ENCODE results near the gene GBF1. TPM values are rescaled to one million over a fixed set of nuclear protein-coding genes. Genes with fewer than 3 reads are reported as not detected.

The GBF1 gene
- total RNA-seq, 2 donors from 2014 or later: 63.2 to 65.3 TPM

DNA sequence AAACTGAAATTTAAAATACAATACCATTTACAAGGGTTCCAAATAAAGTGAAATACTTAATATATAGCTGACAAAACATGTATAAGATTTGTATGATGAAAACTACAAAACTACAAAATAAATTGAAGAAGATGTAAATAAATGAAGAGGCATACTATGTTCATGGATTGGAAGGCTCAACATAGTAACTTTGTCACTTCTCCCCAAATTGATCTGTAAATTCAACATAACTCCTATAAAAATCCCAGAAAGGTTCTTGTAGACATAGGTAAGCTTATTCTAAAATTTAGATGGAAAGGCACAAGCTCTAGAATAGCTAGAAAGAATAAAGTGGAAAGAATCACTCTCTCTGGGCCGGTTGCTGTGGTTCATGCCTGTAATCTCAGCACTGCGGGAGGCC lies 126.0 kb downstream of the GBF1 start:
- H3K27me3 Mint-ChIP-seq: no peaks in the 10 kb centered on the region
- H3K9me3 Mint-ChIP-seq: no peaks in the 10 kb centered on the region
- H3K4me1 Mint-ChIP-seq (ENCODE audit: low read depth in 2 of 2): peaks cover 0 to 9% of the 10 kb centered on the region in 2 donors
- ATAC-seq (no peak), DNase-seq (ENCODE audit: low spot score) (no peak)
- H3K27ac Mint-ChIP-seq: no peak overlapping the region
- H3K36me3 Mint-ChIP-seq: peaks cover 23% of the 10 kb centered on the region
- no peak overlapping the region for H3K4me3 Mint-ChIP-seq

GRCh38 chr10:102375250-102375649 lies 129.9 kb downstream of the GBF1 start:
- no peaks in the 10 kb centered on the region for H3K9me3 Mint-ChIP-seq
- H3K4me3 Mint-ChIP-seq: no peak overlapping the region
- H3K36me3 Mint-ChIP-seq: peaks cover 3% of the 10 kb centered on the region
- H3K27ac Mint-ChIP-seq: no peak overlapping the region
- no peaks in the 10 kb centered on the region for H3K27me3 Mint-ChIP-seq
- peaks cover 0 to 6% of the 10 kb centered on the region in 2 donors for H3K4me1 Mint-ChIP-seq (ENCODE audit: low read depth in 2 of 2)
- peak in 1 of 2 donors; percentile 4 for ATAC-seq
- DNase-seq (ENCODE audit: low spot score): no peak

- Mint-ChIP-seq H3K36me3 (no peaks in the 10 kb centered on the region), H3K27me3 (no peaks in the 10 kb centered on the region), H3K27ac (no peak overlapping the region), H3K4me1 (ENCODE audit: low read depth in 2 of 2) (peaks cover 0 to 6% of the 10 kb centered on the region in 2 donors), H3K9me3 (no peaks in the 10 kb centered on the region), H3K4me3 (no peak overlapping the region)
- DNase-seq (ENCODE audit: low spot score) (no peak), ATAC-seq (no peak)
These were observed 130.5 kb downstream of the GBF1 start for GRCh38 chr10:102375867-102376266.

DNA sequence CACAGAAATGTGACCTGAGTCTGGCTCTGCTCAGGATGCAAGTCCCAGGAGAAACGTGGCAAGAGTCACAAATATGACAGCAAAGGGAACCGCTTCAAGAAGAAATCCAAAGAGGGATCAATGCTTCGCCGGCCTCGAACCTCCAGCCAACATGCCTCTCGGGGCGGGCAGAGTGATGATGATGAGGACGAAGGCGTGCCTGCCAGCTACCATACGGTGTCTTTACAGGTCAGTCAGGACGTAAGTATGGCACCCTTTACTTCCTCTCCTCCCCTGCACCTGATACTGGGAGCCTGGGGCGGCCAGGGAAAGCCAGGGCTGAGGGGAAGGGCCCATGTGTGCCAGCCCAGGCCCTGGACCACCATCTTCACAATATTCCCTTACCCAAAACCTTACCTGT lies 131.6 kb downstream of the GBF1 start:
- H3K4me3 Mint-ChIP-seq: no peak overlapping the region
- DNase-seq (ENCODE audit: low spot score) (no peak), ATAC-seq (no peak)
- H3K27me3 Mint-ChIP-seq: no peaks in the 10 kb centered on the region
- peaks cover 0 to 6% of the 10 kb centered on the region in 2 donors for H3K4me1 Mint-ChIP-seq (ENCODE audit: low read depth in 2 of 2)
- H3K9me3 Mint-ChIP-seq: no peaks in the 10 kb centered on the region
- no peaks in the 10 kb centered on the region for H3K36me3 Mint-ChIP-seq
- H3K27ac Mint-ChIP-seq: peak overlapping the region in 1 of 2 donors; percentile 67

DNA sequence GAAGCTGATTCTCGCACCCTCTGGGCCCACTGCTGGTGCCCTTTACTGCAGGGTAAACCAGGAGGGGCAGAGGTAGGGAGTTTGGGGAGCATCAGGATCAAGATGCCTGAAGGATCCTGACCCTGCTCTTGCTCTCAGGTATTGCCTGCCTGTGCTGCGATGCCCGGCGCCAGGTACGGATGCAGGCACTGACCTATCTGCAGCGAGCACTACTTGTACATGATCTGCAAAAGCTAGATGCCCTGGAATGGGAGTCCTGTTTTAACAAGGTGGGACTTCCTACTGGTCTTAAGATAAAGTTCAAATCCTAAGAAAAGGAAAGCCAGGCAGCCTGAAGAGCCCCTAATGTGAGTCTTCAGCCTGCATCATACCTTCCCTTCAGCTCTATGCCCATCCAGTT lies 134.1 kb downstream of the GBF1 start:
- DNase-seq (ENCODE audit: low spot score) (no peak), ATAC-seq (no peak)
- H3K9me3 Mint-ChIP-seq: no peaks in the 10 kb centered on the region
- peaks cover 5 to 13% of the 10 kb centered on the region in 2 donors for H3K4me1 Mint-ChIP-seq (ENCODE audit: low read depth in 2 of 2)
- H3K27ac Mint-ChIP-seq: peak overlapping the region in 1 of 2 donors; percentile 74
- no peaks in the 10 kb centered on the region for H3K36me3 Mint-ChIP-seq
- H3K4me3 Mint-ChIP-seq: no peak overlapping the region
- H3K27me3 Mint-ChIP-seq: no peaks in the 10 kb centered on the region

GRCh38 chr10:102381983-102382382 lies 136.7 kb downstream of the GBF1 start:
- no peak overlapping the region for H3K27ac Mint-ChIP-seq
- H3K36me3 Mint-ChIP-seq: no peaks in the 10 kb centered on the region
- H3K4me3 Mint-ChIP-seq: no peak overlapping the region
- no peak for DNase-seq (ENCODE audit: low spot score)
- no peak for ATAC-seq
- peaks cover 5 to 20% of the 10 kb centered on the region in 2 donors for H3K4me1 Mint-ChIP-seq (ENCODE audit: low read depth in 2 of 2)
- H3K27me3 Mint-ChIP-seq: no peaks in the 10 kb centered on the region
- no peaks in the 10 kb centered on the region for H3K9me3 Mint-ChIP-seq

DNA sequence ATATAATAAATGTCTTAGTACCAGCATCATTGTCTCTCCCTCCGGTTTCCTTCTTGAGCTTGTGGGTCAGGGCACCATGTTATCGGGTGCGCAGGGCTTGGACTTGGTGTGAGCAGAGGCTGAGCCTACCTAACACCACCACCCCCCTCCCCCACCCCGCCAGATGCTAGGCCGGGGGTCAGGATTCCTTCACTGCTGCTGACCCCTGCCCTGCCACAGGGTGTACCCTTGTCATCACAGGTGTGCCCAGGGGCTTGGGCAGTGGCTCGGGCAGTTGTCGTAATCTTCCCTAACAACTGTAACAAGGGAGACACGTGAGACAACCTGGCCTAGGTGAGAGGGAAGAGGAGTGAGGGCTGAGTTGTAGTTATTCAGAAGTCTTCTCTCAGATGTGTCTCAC lies 137.5 kb downstream of the GBF1 start:
- Mint-ChIP-seq H3K9me3 (no peaks in the 10 kb centered on the region), H3K27me3 (no peaks in the 10 kb centered on the region)

GRCh38 chr10:102384053-102384452 lies 138.7 kb downstream of the GBF1 start:
- peak overlapping the region in 1 of 2 donors; percentile 60 for H3K27ac Mint-ChIP-seq

More for the DNA sequence above, 137.5 kb downstream of the GBF1 start:
- Mint-ChIP-seq H3K36me3 (no peaks in the 10 kb centered on the region), H3K4me3 (no peak overlapping the region), H3K27ac (no peak overlapping the region), H3K4me1 (ENCODE audit: low read depth in 2 of 2) (peaks cover 5 to 20% of the 10 kb centered on the region in 2 donors)
- DNase-seq (ENCODE audit: low spot score): no peak
- ATAC-seq: no peak

GRCh38 chr10:102384606-102385429 lies 139.5 kb downstream of the GBF1 start:
- peaks cover 5 to 14% of the 10 kb centered on the region in 2 donors for H3K4me1 Mint-ChIP-seq (ENCODE audit: low read depth in 2 of 2)
- H3K27me3 Mint-ChIP-seq: no peaks in the 10 kb centered on the region
- DNase-seq (ENCODE audit: low spot score): no peak
- peak overlapping the region; percentile 31 to 74 for H3K27ac Mint-ChIP-seq
- peak in 1 of 2 donors; percentile 30 for ATAC-seq
- H3K36me3 Mint-ChIP-seq: no peaks in the 10 kb centered on the region
- H3K4me3 Mint-ChIP-seq: no peak overlapping the region
- no peaks in the 10 kb centered on the region for H3K9me3 Mint-ChIP-seq

More at GRCh38 chr10:102384053-102384452, 138.7 kb downstream of the GBF1 start:
- peaks cover 5 to 15% of the 10 kb centered on the region in 2 donors for H3K4me1 Mint-ChIP-seq (ENCODE audit: low read depth in 2 of 2)
- no peaks in the 10 kb centered on the region for H3K9me3 Mint-ChIP-seq
- no peaks in the 10 kb centered on the region for H3K36me3 Mint-ChIP-seq
- H3K4me3 Mint-ChIP-seq: no peak overlapping the region
- DNase-seq (ENCODE audit: low spot score) (no peak), ATAC-seq (no peak)
- no peaks in the 10 kb centered on the region for H3K27me3 Mint-ChIP-seq

- DNase-seq (ENCODE audit: low spot score) (peak; percentile 0), ATAC-seq (no peak)
- H3K9me3 Mint-ChIP-seq: no peaks in the 10 kb centered on the region
- peaks cover 22 to 28% of the 10 kb centered on the region in 2 donors for H3K4me1 Mint-ChIP-seq (ENCODE audit: low read depth in 2 of 2)
- H3K27me3 Mint-ChIP-seq: no peaks in the 10 kb centered on the region
- H3K36me3 Mint-ChIP-seq: no peaks in the 10 kb centered on the region
- H3K27ac Mint-ChIP-seq: no peak overlapping the region
- no peak overlapping the region for H3K4me3 Mint-ChIP-seq
These were observed 144.6 kb downstream of the GBF1 start for GRCh38 chr10:102389894-102390293.

GRCh38 chr10:102392306-102392705 lies 147.0 kb downstream of the GBF1 start:
- Mint-ChIP-seq H3K27ac (peak overlapping the region; percentile 95 to 99), H3K36me3 (no peaks in the 10 kb centered on the region), H3K4me3 (peak overlapping the region; percentile 95), H3K9me3 (no peaks in the 10 kb centered on the region), H3K4me1 (ENCODE audit: low read depth in 2 of 2) (peaks cover 28 to 33% of the 10 kb centered on the region in 2 donors), H3K27me3 (no peaks in the 10 kb centered on the region)
- no peak for ATAC-seq
- DNase-seq (ENCODE audit: low spot score): peak; percentile 38

- Mint-ChIP-seq H3K27me3 (no peaks in the 10 kb centered on the region), H3K9me3 (no peaks in the 10 kb centered on the region), H3K27ac (peak overlapping the region; percentile 95 to 99), H3K4me1 (ENCODE audit: low read depth in 2 of 2) (peaks cover 40 to 44% of the 10 kb centered on the region in 2 donors), H3K36me3 (peaks cover 7% of the 10 kb centered on the region), H3K4me3 (peak overlapping the region; percentile 95)
- DNase-seq (ENCODE audit: low spot score): peak; percentile 25
- no peak for ATAC-seq
These were observed 148.2 kb downstream of the GBF1 start for GRCh38 chr10:102393411-102394078.

- H3K36me3 Mint-ChIP-seq: peaks cover 7% of the 10 kb centered on the region
- no peaks in the 10 kb centered on the region for H3K9me3 Mint-ChIP-seq
These were observed 148.9 kb downstream of the GBF1 start for GRCh38 chr10:102394079-102394800.

More at GRCh38 chr10:102394079-102394800, 148.9 kb downstream of the GBF1 start:
- peak overlapping the region; percentile 95 to 99 for H3K27ac Mint-ChIP-seq
- no peaks in the 10 kb centered on the region for H3K27me3 Mint-ChIP-seq
- peaks cover 41 to 47% of the 10 kb centered on the region in 2 donors for H3K4me1 Mint-ChIP-seq (ENCODE audit: low read depth in 2 of 2)
- peak overlapping the region; percentile 95 for H3K4me3 Mint-ChIP-seq
- ATAC-seq (peak; percentile 93 to 94), DNase-seq (ENCODE audit: low spot score) (peak; percentile 100)
